PFSK-1 (cell line): ENCODE data around the gene PSMA7.

Experiments
- FOXP2 ChIP-seq: optimal IDR thresholded peaks from 2 replicates; pipeline ENCODE3; 2011; ENCODE audit warnings: borderline replicate concordance, control low read depth, inconsistent platforms; ENCODE audit not compliant: insufficient read depth; ENCODE audit errors: extremely low read length, extremely low read depth
- POLR2AphosphoS5 ChIP-seq: IDR thresholded peaks from 2 replicates; pipeline ENCODE4 v1.6.1; 2012; ENCODE audit warnings: low read depth, mild to moderate bottlenecking, control low read depth, low read length, moderate library complexity
- SIN3A ChIP-seq: IDR thresholded peaks from 2 replicates; pipeline ENCODE4 v1.6.1; 2012; ENCODE audit warnings: mild to moderate bottlenecking, low read length, moderate library complexity, borderline replicate concordance; ENCODE audit not compliant: insufficient read depth
- TAF1 ChIP-seq: IDR thresholded peaks from 2 replicates; pipeline ENCODE4 v1.6.1; 2012; ENCODE audit warnings: low read length, control low read depth, borderline replicate concordance; ENCODE audit not compliant: insufficient read depth
- TF ChIP-seq, protein P1 (sequence below), 2 experiments: IDR thresholded peaks; 2 replicates each; pipeline versions ENCODE4 v1.6.1 to v1.8.0; 2011 to 2012; ENCODE audit warnings: low read depth in 2 of 2, low read length in 2 of 2, control low read depth in 1 of 2, inconsistent platforms in 1 of 2, mild to moderate bottlenecking in 1 of 2, moderate library complexity in 1 of 2; ENCODE audit not compliant: insufficient read depth in 1 of 2

The PSMA7 gene

GRCh38 chr20:62178316-62179161, 35.3 kb upstream of the PSMA7 start:
- TF ChIP-seq TAF1: no peak
- TF ChIP-seq, protein P1, sequence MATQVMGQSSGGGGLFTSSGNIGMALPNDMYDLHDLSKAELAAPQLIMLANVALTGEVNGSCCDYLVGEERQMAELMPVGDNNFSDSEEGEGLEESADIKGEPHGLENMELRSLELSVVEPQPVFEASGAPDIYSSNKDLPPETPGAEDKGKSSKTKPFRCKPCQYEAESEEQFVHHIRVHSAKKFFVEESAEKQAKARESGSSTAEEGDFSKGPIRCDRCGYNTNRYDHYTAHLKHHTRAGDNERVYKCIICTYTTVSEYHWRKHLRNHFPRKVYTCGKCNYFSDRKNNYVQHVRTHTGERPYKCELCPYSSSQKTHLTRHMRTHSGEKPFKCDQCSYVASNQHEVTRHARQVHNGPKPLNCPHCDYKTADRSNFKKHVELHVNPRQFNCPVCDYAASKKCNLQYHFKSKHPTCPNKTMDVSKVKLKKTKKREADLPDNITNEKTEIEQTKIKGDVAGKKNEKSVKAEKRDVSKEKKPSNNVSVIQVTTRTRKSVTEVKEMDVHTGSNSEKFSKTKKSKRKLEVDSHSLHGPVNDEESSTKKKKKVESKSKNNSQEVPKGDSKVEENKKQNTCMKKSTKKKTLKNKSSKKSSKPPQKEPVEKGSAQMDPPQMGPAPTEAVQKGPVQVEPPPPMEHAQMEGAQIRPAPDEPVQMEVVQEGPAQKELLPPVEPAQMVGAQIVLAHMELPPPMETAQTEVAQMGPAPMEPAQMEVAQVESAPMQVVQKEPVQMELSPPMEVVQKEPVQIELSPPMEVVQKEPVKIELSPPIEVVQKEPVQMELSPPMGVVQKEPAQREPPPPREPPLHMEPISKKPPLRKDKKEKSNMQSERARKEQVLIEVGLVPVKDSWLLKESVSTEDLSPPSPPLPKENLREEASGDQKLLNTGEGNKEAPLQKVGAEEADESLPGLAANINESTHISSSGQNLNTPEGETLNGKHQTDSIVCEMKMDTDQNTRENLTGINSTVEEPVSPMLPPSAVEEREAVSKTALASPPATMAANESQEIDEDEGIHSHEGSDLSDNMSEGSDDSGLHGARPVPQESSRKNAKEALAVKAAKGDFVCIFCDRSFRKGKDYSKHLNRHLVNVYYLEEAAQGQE (IDR thresholded peaks at IDR 0.05; ENCODE audit: insufficient read depth in 1 of 2, low read depth in 2 of 2, low read length in 2 of 2): no peak
- no peak for TF ChIP-seq POLR2AphosphoS5
- TF ChIP-seq SIN3A: no peak
- TF ChIP-seq FOXP2: no peak

GRCh38 chr20:62177307-62177706, 34.1 kb upstream of the PSMA7 start:
- TF ChIP-seq SIN3A (no peak), TAF1 (no peak), POLR2AphosphoS5 (no peak), FOXP2 (no peak)
- TF ChIP-seq, protein P1 (IDR thresholded peaks at IDR 0.05; ENCODE audit: insufficient read depth in 1 of 2, low read depth in 2 of 2, low read length in 2 of 2): no peak

DNA sequence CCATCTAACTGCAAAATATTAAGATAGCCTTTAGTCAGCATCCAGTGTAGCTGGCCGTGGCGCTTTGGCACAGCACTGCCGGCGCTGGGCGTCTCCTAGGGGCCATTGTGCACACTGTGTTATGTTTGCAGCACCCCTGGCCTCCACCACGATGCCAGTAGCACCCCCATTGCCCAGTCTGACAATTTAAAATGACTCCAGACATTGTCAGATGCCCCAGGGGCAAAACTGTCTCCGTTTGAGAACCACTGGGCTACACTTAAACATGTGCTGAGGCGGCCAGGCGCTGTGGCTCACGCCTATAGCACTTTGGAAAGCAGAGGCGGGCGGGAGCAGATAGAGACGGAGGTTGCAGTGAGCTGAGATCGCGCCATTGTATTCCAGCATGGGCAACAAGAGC, 33.7 kb upstream of the PSMA7 start:
- TF ChIP-seq, protein P1 (IDR thresholded peaks at IDR 0.05; ENCODE audit: insufficient read depth in 1 of 2, low read depth in 2 of 2, low read length in 2 of 2): no peak
- TF ChIP-seq POLR2AphosphoS5 (no peak), SIN3A (no peak), TAF1 (no peak), FOXP2 (no peak)

GRCh38 chr20:62175711-62176110, 32.5 kb upstream of the PSMA7 start:
- TF ChIP-seq TAF1: no peak
- TF ChIP-seq SIN3A: no peak
- TF ChIP-seq, protein P1 (IDR thresholded peaks at IDR 0.05; ENCODE audit: insufficient read depth in 1 of 2, low read depth in 2 of 2, low read length in 2 of 2): no peak
- no peak for TF ChIP-seq FOXP2
- no peak for TF ChIP-seq POLR2AphosphoS5
